HG03135 (cell line): ENCODE results near the gene RNLS.

Source experiments
- ATAC-seq: cut with Tn5 transposase; IDR thresholded peaks from one replicate; pipeline ENCODE4 v1.9.1; 2021; ENCODE audit warnings: mild to moderate bottlenecking, moderate library complexity; ENCODE audit not compliant: unreplicated experiment

The RNLS gene

GRCh38 chr10:88437411-88437810 lies 145.7 kb downstream of the RNLS start:
- no peak for ATAC-seq

GRCh38 chr10:88433565-88434186 lies 149.4 kb downstream of the RNLS start:
- no peak for ATAC-seq

- no peak for ATAC-seq
These were observed 152.0 kb downstream of the RNLS start for GRCh38 chr10:88431103-88431502.

- no peak for ATAC-seq
These were observed 154.1 kb downstream of the RNLS start for GRCh38 chr10:88428976-88429375.

GRCh38 chr10:88428442-88428841 lies 154.7 kb downstream of the RNLS start:
- ATAC-seq: no peak

- no peak for ATAC-seq
These were observed 156.1 kb downstream of the RNLS start for GRCh38 chr10:88427024-88427423.

GRCh38 chr10:88424881-88425280 lies 158.2 kb downstream of the RNLS start:
- no peak for ATAC-seq

- ATAC-seq: no peak
These were observed 159.4 kb downstream of the RNLS start for GRCh38 chr10:88423732-88424131.

GRCh38 chr10:88421590-88421989 lies 161.5 kb downstream of the RNLS start:
- no peak for ATAC-seq

GRCh38 chr10:88418871-88419270 lies 164.2 kb downstream of the RNLS start:
- no peak for ATAC-seq

- no peak for ATAC-seq
These were observed 165.6 kb downstream of the RNLS start for GRCh38 chr10:88417387-88418030.

- ATAC-seq: no peak
These were observed 166.3 kb downstream of the RNLS start for GRCh38 chr10:88416801-88417200.

GRCh38 chr10:88415533-88416130 lies 167.5 kb downstream of the RNLS start:
- ATAC-seq: no peak

- ATAC-seq: no peak
These were observed 169.7 kb downstream of the RNLS start for GRCh38 chr10:88413412-88413811.

- no peak for ATAC-seq
These were observed 171.3 kb downstream of the RNLS start for GRCh38 chr10:88411772-88412349.

GRCh38 chr10:88409824-88410223 lies 173.3 kb downstream of the RNLS start:
- no peak for ATAC-seq

GRCh38 chr10:88409236-88409635 lies 173.9 kb downstream of the RNLS start:
- ATAC-seq: no peak

- no peak for ATAC-seq
These were observed 175.0 kb downstream of the RNLS start for GRCh38 chr10:88408096-88408495.

- ATAC-seq: no peak
These were observed 179.0 kb downstream of the RNLS start for GRCh38 chr10:88404133-88404532.

GRCh38 chr10:88401671-88402347 lies 181.3 kb downstream of the RNLS start:
- no peak for ATAC-seq

- ATAC-seq: no peak
These were observed 183.9 kb downstream of the RNLS start for GRCh38 chr10:88399240-88399639.

GRCh38 chr10:88395677-88396076 lies 187.4 kb downstream of the RNLS start:
- no peak for ATAC-seq
